Omental fat pad (tissue), 4 donors: ENCODE measurements around the gene ZNF496. TPM values are rescaled to one million over a fixed set of nuclear protein-coding genes. Genes with fewer than 3 reads are reported as not detected.

Experiments
- ATAC-seq: fragments of 150-250 bp; one replicate; pipeline ENCODE4 v1.9.1; 2016; ENCODE audit warnings: mild to moderate bottlenecking, moderate library complexity; ENCODE audit not compliant: low FRiP score
- DNase-seq: peaks from one replicate; pipeline ENCODE4 v3.0.0-alpha.2; 2019; ENCODE audit warnings: low spot score
- CTCF ChIP-seq, 3 donors: fragments of 450-650 bp; IDR thresholded peaks; one replicate each; pipeline ENCODE4 v1.5.1; 2016 to 2017; ENCODE audit warnings: antibody characterized with exemption in 3 of 3, mild to moderate bottlenecking in 3 of 3, moderate library complexity in 2 of 3
- total RNA-seq, 4 donors: library from RNA; depleted of rRNA; stranded (reverse); fragments of >200 nt; gene quantifications; one replicate each; pipeline ENCODE4 v1.1.0, GENCODE V29; 2016

ZNF496 gene
- total RNA-seq, 4 donors from 2014 or later = 18.8 to 31.5 (median 26.6) TPM

- DNase-seq (no peak), ATAC-seq (no peak)
- TF ChIP-seq CTCF (IDR thresholded peaks at IDR 0.05) = no peak
Observed at GRCh38 chr1:247332623-247333361, 1.1 kb upstream of the ZNF496 start.

GRCh38 chr1:247332215-247332622, 552 bp upstream of the ZNF496 start:
- ATAC-seq = peak; percentile 46
- TF ChIP-seq CTCF (IDR thresholded peaks at IDR 0.05) = no peak
- DNase-seq = no peak

GRCh38 chr1:247331172-247331524, 519 bp downstream of the ZNF496 start:
- DNase-seq (peak; percentile 46), ATAC-seq (peak; percentile 63)
- TF ChIP-seq CTCF (IDR thresholded peaks at IDR 0.05) = no peak

GRCh38 chr1:247330548-247331171, 1.0 kb downstream of the ZNF496 start:
- no peak for ATAC-seq
- no peak for DNase-seq
- TF ChIP-seq CTCF (IDR thresholded peaks at IDR 0.05) = no peak

GRCh38 chr1:247329097-247329617, 2.5 kb downstream of the ZNF496 start:
- no peak for TF ChIP-seq CTCF (IDR thresholded peaks at IDR 0.05)

GRCh38 chr1:247328311-247328710, 3.4 kb downstream of the ZNF496 start:
- ATAC-seq (no peak), DNase-seq (no peak)
- no peak for TF ChIP-seq CTCF (IDR thresholded peaks at IDR 0.05)

More at GRCh38 chr1:247329097-247329617, 2.5 kb downstream of the ZNF496 start:
- DNase-seq = no peak
- no peak for ATAC-seq
